ENCODE results near the gene KEAP1.

DNA sequence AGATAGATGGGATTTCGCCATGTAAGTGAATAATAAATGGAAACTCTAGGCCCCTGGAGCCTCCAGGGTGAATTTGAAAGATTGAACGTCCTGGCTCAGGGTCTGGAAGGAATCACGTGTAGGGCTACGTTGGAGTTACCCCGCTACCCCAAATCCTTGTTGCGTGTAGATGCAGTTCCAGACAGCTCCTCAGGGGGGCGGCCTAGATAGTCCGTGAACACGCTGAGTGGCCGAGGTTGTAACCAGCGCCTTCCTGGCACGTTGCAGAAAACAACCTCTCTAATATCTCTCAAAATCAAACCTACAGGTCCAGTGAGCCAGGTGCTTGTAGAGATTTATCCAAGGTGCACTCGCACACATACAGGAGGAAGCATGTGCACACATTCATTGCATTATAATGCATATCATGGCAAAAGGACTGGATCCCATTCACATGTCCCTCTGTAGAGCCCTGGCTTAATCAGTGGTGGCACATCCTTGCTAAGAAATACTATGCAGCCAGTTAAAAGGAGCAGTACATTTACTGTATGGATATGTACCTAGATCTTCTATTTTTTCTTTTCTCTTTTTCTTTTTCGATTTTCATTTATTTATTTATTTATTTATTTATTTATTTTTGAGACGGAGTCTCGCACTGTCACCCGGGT lies 2.5 kb upstream of the KEAP1 start:
- TF ChIP-seq, protein P1, sequence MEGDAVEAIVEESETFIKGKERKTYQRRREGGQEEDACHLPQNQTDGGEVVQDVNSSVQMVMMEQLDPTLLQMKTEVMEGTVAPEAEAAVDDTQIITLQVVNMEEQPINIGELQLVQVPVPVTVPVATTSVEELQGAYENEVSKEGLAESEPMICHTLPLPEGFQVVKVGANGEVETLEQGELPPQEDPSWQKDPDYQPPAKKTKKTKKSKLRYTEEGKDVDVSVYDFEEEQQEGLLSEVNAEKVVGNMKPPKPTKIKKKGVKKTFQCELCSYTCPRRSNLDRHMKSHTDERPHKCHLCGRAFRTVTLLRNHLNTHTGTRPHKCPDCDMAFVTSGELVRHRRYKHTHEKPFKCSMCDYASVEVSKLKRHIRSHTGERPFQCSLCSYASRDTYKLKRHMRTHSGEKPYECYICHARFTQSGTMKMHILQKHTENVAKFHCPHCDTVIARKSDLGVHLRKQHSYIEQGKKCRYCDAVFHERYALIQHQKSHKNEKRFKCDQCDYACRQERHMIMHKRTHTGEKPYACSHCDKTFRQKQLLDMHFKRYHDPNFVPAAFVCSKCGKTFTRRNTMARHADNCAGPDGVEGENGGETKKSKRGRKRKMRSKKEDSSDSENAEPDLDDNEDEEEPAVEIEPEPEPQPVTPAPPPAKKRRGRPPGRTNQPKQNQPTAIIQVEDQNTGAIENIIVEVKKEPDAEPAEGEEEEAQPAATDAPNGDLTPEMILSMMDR (IDR thresholded peaks at IDR 0.05), result peak; percentile 91
- TF ChIP-seq ZFX (IDR thresholded peaks at IDR 0.05; ENCODE audit: borderline replicate concordance), result no peak

Data from 22Rv1 (cell line).